ENCODE measurements around the gene CENPX. TPM values are rescaled to one million over a fixed set of nuclear protein-coding genes. Genes with fewer than 3 reads are reported as not detected.
A peak's percentile ranks its signal among the peaks of the same experiment; 100 is the strongest.

Gene CENPX
- total and polyA plus RNA-seq, 12 donors, result 11.2 to 75.9 (median 47.9) TPM

GRCh38 chr17:82023447-82024241 lies 966 bp upstream of the CENPX start:
- intact Hi-C loops (cut with DNase I), result loop anchor here in 1 of 2 donors (10.0 kb wide), 1 partner anchor 271 kb away; no protein-coding TSS in a partner anchor
- H3K4me1 ChIP-seq (replicated peaks in 1 of 2), result peaks cover 21 to 27% of the 10 kb centered on the region in 2 donors
- WGBS, 4 donors, result 11 to 28% (median 19%) methylated on average over 11 to 55 of the region's 55 CpGs

GRCh38 chr17:82022981-82023446 lies 336 bp upstream of the CENPX start, which contains the start of gene LRRC45:
LRRC45 (plus strand) TSS chr17:82023305; CDS start chr17:82023644, 339 bp downstream.
- Histone ChIP-seq H3K9me3 (replicated peaks in 1 of 3) (no peaks in the 10 kb centered on the region), H3K36me3 (replicated peaks in 1 of 2) (no peaks in the 10 kb centered on the region), H3K4me3 (peak within 1 kb of the TSS; percentile 37 to 81 (median 46)), H3K4me1 (replicated peaks in 1 of 2) (peaks cover 21 to 27% of the 10 kb centered on the region in 2 donors), H3K27ac (peak within 1 kb of the TSS in 2 of 5 donors; percentile 34 to 86), H3K27me3 (no peaks in the 10 kb centered on the region)
- WGBS, 4 donors, result 0 to 1% (median 1%) methylated on average over 17 to 42 of the region's 42 CpGs
- TF ChIP-seq POLR2A (IDR thresholded peaks at IDR 0.05) (no peak), CTCF (IDR thresholded peaks at IDR 0.05) (no peak)
- DNase-seq, result peak; percentile 100
- intact Hi-C loops (cut with DNase I), result loop anchor here in 1 of 2 donors (10.0 kb wide), 1 partner anchor 272 kb away; no protein-coding TSS in a partner anchor

More at GRCh38 chr17:82023447-82024241, 966 bp upstream of the CENPX start:
- TF ChIP-seq POLR2A (IDR thresholded peaks at IDR 0.05) (no peak), CTCF (IDR thresholded peaks at IDR 0.05) (no peak)
- Histone ChIP-seq H3K36me3 (replicated peaks in 1 of 2) (no peaks in the 10 kb centered on the region), H3K9me3 (replicated peaks in 1 of 3) (no peaks in the 10 kb centered on the region), H3K27me3 (no peaks in the 10 kb centered on the region), H3K4me3 (peak overlapping the region in 2 of 4 donors; percentile 51 to 81), H3K27ac (peak overlapping the region in 1 of 5 donors; percentile 27)
- no peak for DNase-seq

- H3K36me3 ChIP-seq (replicated peaks in 1 of 2), result no peaks in the 10 kb centered on the region
- TF ChIP-seq CTCF (IDR thresholded peaks at IDR 0.05) (no peak), POLR2A (IDR thresholded peaks at IDR 0.05) (no peak)
- no peaks in the 10 kb centered on the region for H3K9me3 ChIP-seq (replicated peaks in 1 of 3)
- H3K4me3 ChIP-seq, result peak overlapping the region in 3 of 4 donors; percentile 37 to 81 (median 52)
- DNase-seq, result no peak
- H3K4me1 ChIP-seq (replicated peaks in 1 of 2), result peaks cover 21 to 27% of the 10 kb centered on the region in 2 donors
- peak overlapping the region in 1 of 5 donors; percentile 86 for H3K27ac ChIP-seq
- no peaks in the 10 kb centered on the region for H3K27me3 ChIP-seq
- intact Hi-C loops (cut with DNase I), result loop anchor here (2.0 to 10.0 kb wide), 3 partner anchors 61 to 273 kb away; partner anchors contain the start of gene NOTUM (in 1 of the 2)
- 5 to 17% (median 11%) methylated on average over 2 to 10 of the region's 10 CpGs for WGBS, 4 donors
These were observed 773 bp downstream of the CENPX start for GRCh38 chr17:82021900-82022309.

Measured in adrenal gland (tissue), 12 donors.